K562 (cell line): ENCODE measurements around the gene ZCCHC14.

Experiments
- CTCF ChIP-seq, 3 experiments: IDR thresholded peaks in 2 of 3; conservative IDR thresholded peaks in 1 of 3; 2 replicates each; pipeline ENCODE4 v1.5.1; 2011 to 2012; ENCODE audit warnings: low read length in 3 of 3, mild to moderate bottlenecking in 3 of 3, control low read depth in 2 of 3, improper control_type of control experiment in 1 of 3, inconsistent platforms in 1 of 3, low read depth in 1 of 3, mixed read lengths in 1 of 3, moderate library complexity in 1 of 3; ENCODE audit not compliant: insufficient read depth in 2 of 3
- NFATC3 ChIP-seq: fragments of 450-650 bp; IDR thresholded peaks from 2 replicates; pipeline ENCODE4 v1.6.1; 2017; ENCODE audit warnings: mild to moderate bottlenecking
- ZEB2 ChIP-seq: fragments of 450-650 bp; IDR thresholded peaks from 2 replicates; pipeline ENCODE4 v1.6.1; 2016

GRCh38 chr16:87389245-87389644 is 103.6 kb downstream of the ZCCHC14 start:
- TF ChIP-seq ZEB2 (no peak), CTCF (IDR thresholded peaks at IDR 0.05 in 2 of 3, conservative IDR thresholded peaks at IDR 0.05 in 1 of 3; ENCODE audit: insufficient read depth in 2 of 3, low read depth in 1 of 3, low read length in 3 of 3) (no peak), NFATC3 (no peak)
